ENCODE results near the gene UBP1. TPM values are rescaled to one million over a fixed set of nuclear protein-coding genes. Genes with fewer than 3 reads are reported as not detected.
A peak's percentile ranks its signal among the peaks of the same experiment; 100 is the strongest.
"Not testable (repeated sequence)": the region's sequence is repeated elsewhere in the genome, so short reads cannot be mapped to it uniquely, and the experiment has no call there.

The UBP1 gene
- total and polyA plus RNA-seq, 4 donors: 39.8 to 62.8 (median 51.0) TPM

GRCh38 chr3:33458446-33458845 lies 18.2 kb upstream of the UBP1 start:
- no peaks in the 10 kb centered on the region for H3K36me3 ChIP-seq (ENCODE audit: control insufficient read depth in 1 of 2, insufficient read depth in 2 of 2, low read length in 1 of 2)
- WGBS, 2 donors: 78 to 95% methylated on average over 3 of the region's 3 CpGs
- H3K4me3 ChIP-seq (ENCODE audit: low read length in 2 of 2): no peak overlapping the region
- H3K4me1 ChIP-seq (ENCODE audit: control insufficient read depth in 1 of 2, insufficient read depth in 2 of 2, low read length in 2 of 2): no peaks in the 10 kb centered on the region
- H3K27me3 ChIP-seq (ENCODE audit: control insufficient read depth in 1 of 2, insufficient read depth in 2 of 2, low read length in 1 of 2): no peaks in the 10 kb centered on the region
- no peak overlapping the region for H3K27ac ChIP-seq (ENCODE audit: low read depth in 1 of 2, low read length in 2 of 2)
- ATAC-seq (ENCODE audit: low FRiP score) (no peak), DNase-seq (no peak)
- H3K9me3 ChIP-seq (ENCODE audit: control insufficient read depth, low read length): peaks cover 2% of the 10 kb centered on the region
- intact Hi-C loops (cut with DNase I): no loop called here

GRCh38 chr3:33456756-33457155 lies 16.6 kb upstream of the UBP1 start:
- ATAC-seq (ENCODE audit: low FRiP score) (no peak), DNase-seq (no peak)
- 78 to 80% methylated on average over 2 of the region's 2 CpGs for WGBS, 2 donors

GRCh38 chr3:33453331-33453761 lies 13.1 kb upstream of the UBP1 start:
- Histone ChIP-seq H3K27ac (ENCODE audit: low read depth in 1 of 2, low read length in 2 of 2) (no peak overlapping the region), H3K36me3 (ENCODE audit: control insufficient read depth in 1 of 2, insufficient read depth in 2 of 2, low read length in 1 of 2) (no peaks in the 10 kb centered on the region), H3K9me3 (ENCODE audit: control insufficient read depth, low read length) (no peaks in the 10 kb centered on the region), H3K4me3 (ENCODE audit: low read length in 2 of 2) (no peak overlapping the region), H3K27me3 (ENCODE audit: control insufficient read depth in 1 of 2, insufficient read depth in 2 of 2, low read length in 1 of 2) (no peaks in the 10 kb centered on the region), H3K4me1 (ENCODE audit: control insufficient read depth in 1 of 2, insufficient read depth in 2 of 2, low read length in 2 of 2) (no peaks in the 10 kb centered on the region)
- DNase-seq (no peak), ATAC-seq (ENCODE audit: low FRiP score) (no peak)
- intact Hi-C loops (cut with DNase I): no loop called here
- 97 to 98% methylated on average over 19 of the region's 19 CpGs for WGBS, 2 donors

More at GRCh38 chr3:33456756-33457155, 16.6 kb upstream of the UBP1 start:
- Histone ChIP-seq H3K36me3 (ENCODE audit: control insufficient read depth in 1 of 2, insufficient read depth in 2 of 2, low read length in 1 of 2) (no peaks in the 10 kb centered on the region), H3K4me1 (ENCODE audit: control insufficient read depth in 1 of 2, insufficient read depth in 2 of 2, low read length in 2 of 2) (no peaks in the 10 kb centered on the region), H3K9me3 (ENCODE audit: control insufficient read depth, low read length) (peaks cover 2% of the 10 kb centered on the region), H3K27me3 (ENCODE audit: control insufficient read depth in 1 of 2, insufficient read depth in 2 of 2, low read length in 1 of 2) (no peaks in the 10 kb centered on the region), H3K27ac (ENCODE audit: low read depth in 1 of 2, low read length in 2 of 2) (no peak overlapping the region), H3K4me3 (ENCODE audit: low read length in 2 of 2) (no peak overlapping the region)
- intact Hi-C loops (cut with DNase I): no loop called here

- intact Hi-C loops (cut with DNase I); ATAC-seq (ENCODE audit: low FRiP score); H3K36me3 ChIP-seq (ENCODE audit: control insufficient read depth in 1 of 2, insufficient read depth in 2 of 2, low read length in 1 of 2); DNase-seq; H3K4me1 ChIP-seq (ENCODE audit: control insufficient read depth in 1 of 2, insufficient read depth in 2 of 2, low read length in 2 of 2); H3K27ac ChIP-seq (ENCODE audit: low read depth in 1 of 2, low read length in 2 of 2); H3K9me3 ChIP-seq (ENCODE audit: control insufficient read depth, low read length); H3K27me3 ChIP-seq (ENCODE audit: control insufficient read depth in 1 of 2, insufficient read depth in 2 of 2, low read length in 1 of 2); H3K4me3 ChIP-seq (ENCODE audit: low read length in 2 of 2): not testable (repeated sequence)
- 86 to 91% methylated on average over 1 of the region's 1 CpG for WGBS, 2 donors
Observed at GRCh38 chr3:33451994-33452393, 11.8 kb upstream of the UBP1 start.

GRCh38 chr3:33447958-33448357 lies 7.8 kb upstream of the UBP1 start:
- H3K9me3 ChIP-seq (ENCODE audit: control insufficient read depth, low read length): no peaks in the 10 kb centered on the region
- H3K4me1 ChIP-seq (ENCODE audit: control insufficient read depth in 1 of 2, insufficient read depth in 2 of 2, low read length in 2 of 2): no peaks in the 10 kb centered on the region
- DNase-seq (no peak), ATAC-seq (ENCODE audit: low FRiP score) (no peak)
- H3K4me3 ChIP-seq (ENCODE audit: low read length in 2 of 2): no peak overlapping the region
- no peak overlapping the region for H3K27ac ChIP-seq (ENCODE audit: low read depth in 1 of 2, low read length in 2 of 2)
- WGBS, 2 donors: 96% methylated on average over 15 of the region's 15 CpGs
- H3K36me3 ChIP-seq (ENCODE audit: control insufficient read depth in 1 of 2, insufficient read depth in 2 of 2, low read length in 1 of 2): no peaks in the 10 kb centered on the region
- intact Hi-C loops (cut with DNase I): no loop called here
- no peaks in the 10 kb centered on the region for H3K27me3 ChIP-seq (ENCODE audit: control insufficient read depth in 1 of 2, insufficient read depth in 2 of 2, low read length in 1 of 2)

- WGBS, 2 donors: 84 to 91% methylated on average over 7 of the region's 7 CpGs
- H3K27ac ChIP-seq (ENCODE audit: low read depth in 1 of 2, low read length in 2 of 2); H3K4me1 ChIP-seq (ENCODE audit: control insufficient read depth in 1 of 2, insufficient read depth in 2 of 2, low read length in 2 of 2); H3K36me3 ChIP-seq (ENCODE audit: control insufficient read depth in 1 of 2, insufficient read depth in 2 of 2, low read length in 1 of 2); ATAC-seq (ENCODE audit: low FRiP score); H3K9me3 ChIP-seq (ENCODE audit: control insufficient read depth, low read length); DNase-seq; H3K4me3 ChIP-seq (ENCODE audit: low read length in 2 of 2); intact Hi-C loops (cut with DNase I); H3K27me3 ChIP-seq (ENCODE audit: control insufficient read depth in 1 of 2, insufficient read depth in 2 of 2, low read length in 1 of 2): not testable (repeated sequence)
Observed at GRCh38 chr3:33447256-33447625, 7.0 kb upstream of the UBP1 start.

- H3K9me3 ChIP-seq (ENCODE audit: control insufficient read depth, low read length): no peaks in the 10 kb centered on the region
- H3K36me3 ChIP-seq (ENCODE audit: control insufficient read depth in 1 of 2, insufficient read depth in 2 of 2, low read length in 1 of 2): no peaks in the 10 kb centered on the region
- H3K27ac ChIP-seq (ENCODE audit: low read depth in 1 of 2, low read length in 2 of 2): peak overlapping the region in 1 of 2 donors; percentile 73
- H3K4me3 ChIP-seq (ENCODE audit: low read length in 2 of 2): no peak overlapping the region
- no peaks in the 10 kb centered on the region for H3K4me1 ChIP-seq (ENCODE audit: control insufficient read depth in 1 of 2, insufficient read depth in 2 of 2, low read length in 2 of 2)
- intact Hi-C loops (cut with DNase I): no loop called here
- no peaks in the 10 kb centered on the region for H3K27me3 ChIP-seq (ENCODE audit: control insufficient read depth in 1 of 2, insufficient read depth in 2 of 2, low read length in 1 of 2)
- ATAC-seq (ENCODE audit: low FRiP score) (no peak), DNase-seq (no peak)
- WGBS, 2 donors: 87 to 97% methylated on average over 4 of the region's 4 CpGs
Observed at GRCh38 chr3:33442190-33442589, 2.0 kb upstream of the UBP1 start.

GRCh38 chr3:33441225-33441976 lies 1.2 kb upstream of the UBP1 start:
- H3K27ac ChIP-seq (ENCODE audit: low read depth in 1 of 2, low read length in 2 of 2): peak overlapping the region; percentile 58 to 95
- intact Hi-C loops (cut with DNase I): no loop called here
- ATAC-seq (ENCODE audit: low FRiP score) (peak; percentile 8), DNase-seq (peak in 1 of 2 donors; percentile 76)
- H3K9me3 ChIP-seq (ENCODE audit: control insufficient read depth, low read length): no peaks in the 10 kb centered on the region
- H3K4me1 ChIP-seq (ENCODE audit: control insufficient read depth in 1 of 2, insufficient read depth in 2 of 2, low read length in 2 of 2): no peaks in the 10 kb centered on the region
- H3K4me3 ChIP-seq (ENCODE audit: low read length in 2 of 2): peak overlapping the region; percentile 52 to 78
- WGBS, 2 donors: 14 to 16% methylated on average over 26 of the region's 26 CpGs
- no peaks in the 10 kb centered on the region for H3K36me3 ChIP-seq (ENCODE audit: control insufficient read depth in 1 of 2, insufficient read depth in 2 of 2, low read length in 1 of 2)
- no peaks in the 10 kb centered on the region for H3K27me3 ChIP-seq (ENCODE audit: control insufficient read depth in 1 of 2, insufficient read depth in 2 of 2, low read length in 1 of 2)
